Parathyroid adenoma (tissue), 2 donors: Measurements from ENCODE around the gene TMEM39B.

Experiments used
- H2AFZ ChIP-seq: fragments of 300-600 bp; sonication (generic); one replicate; pipeline ENCODE4 v1.7.0; 2017; ENCODE audit warnings: antibody characterized with exemption, mild to moderate bottlenecking
- H3K27ac ChIP-seq: fragments of 300-600 bp; sonication (generic); one replicate; pipeline ENCODE4 v1.7.0; 2017
- H3K27me3 ChIP-seq: fragments of 300-600 bp; sonication (generic); one replicate; pipeline ENCODE4 v1.7.0; 2017; ENCODE audit warnings: low read length; ENCODE audit not compliant: control insufficient read depth, insufficient read depth
- H3K36me3 ChIP-seq: fragments of 300-600 bp; sonication (generic); one replicate; pipeline ENCODE4 v1.7.0; 2017; ENCODE audit warnings: low read length; ENCODE audit not compliant: control insufficient read depth, insufficient read depth
- H3K4me1 ChIP-seq: fragments of 300-600 bp; sonication (generic); one replicate; pipeline ENCODE4 v1.7.0; 2017; ENCODE audit warnings: control low read depth
- H3K4me2 ChIP-seq: fragments of 300-600 bp; sonication (generic); one replicate; pipeline ENCODE4 v1.7.0; 2017; ENCODE audit warnings: low read length
- H3K4me3 ChIP-seq: fragments of 300-600 bp; sonication (generic); one replicate; pipeline ENCODE4 v1.7.0; 2017; ENCODE audit warnings: low read depth, low read length
- H3K79me2 ChIP-seq: fragments of 300-600 bp; sonication (generic); one replicate; pipeline ENCODE4 v1.7.0; 2017; ENCODE audit warnings: control low read depth
- H3K9ac ChIP-seq: fragments of 300-600 bp; sonication (generic); one replicate; pipeline ENCODE4 v1.7.0; 2017; ENCODE audit warnings: mild to moderate bottlenecking
- H3K9me3 ChIP-seq: fragments of 300-600 bp; sonication (generic); one replicate; pipeline ENCODE4 v1.7.0; 2017; ENCODE audit warnings: low read length; ENCODE audit not compliant: control insufficient read depth
- CTCF ChIP-seq: fragments of 300-600 bp; sonication (generic); IDR thresholded peaks from one replicate; pipeline ENCODE4 v1.7.0; 2017; ENCODE audit warnings: antibody characterized with exemption, mild to moderate bottlenecking
- donor health status: primary hyperparathyroidism.

The TMEM39B gene

GRCh38 chr1:32151319-32151787 lies 78.6 kb downstream of the TMEM39B start:
- Histone ChIP-seq H3K36me3 (no peaks in the 10 kb centered on the region), H3K4me2 (no peak overlapping the region), H3K79me2 (peaks cover 41% of the 10 kb centered on the region), H3K9me3 (no peaks in the 10 kb centered on the region), H3K4me3 (no peak overlapping the region), H2AFZ (no peak overlapping the region), H3K27me3 (no peaks in the 10 kb centered on the region), H3K9ac (no peak overlapping the region), H3K27ac (no peak overlapping the region), H3K4me1 (no peaks in the 10 kb centered on the region)
- TF ChIP-seq CTCF = no peak
